Suprapubic skin (tissue), 4 donors: ENCODE results near the gene FABP1. TPM values are rescaled to one million over a fixed set of nuclear protein-coding genes. Genes with fewer than 3 reads are reported as not detected.

Experiments used
- DNase-seq, 2 donors: peaks; one replicate each; pipeline ENCODE4 v3.0.0-alpha.2; 2019; ENCODE audit warnings: low spot score in 2 of 2
- H3K27ac ChIP-seq: fragments of 200-600 bp; sonication (generic); one replicate; pipeline ENCODE4 v1.5.1; 2019
- H3K27me3 ChIP-seq: fragments of 200-600 bp; sonication (generic); one replicate; pipeline ENCODE4 v1.5.1; 2019
- H3K36me3 ChIP-seq: fragments of 200-600 bp; sonication (generic); one replicate; pipeline ENCODE4 v1.5.1; 2019
- H3K4me1 ChIP-seq: fragments of 200-600 bp; sonication (generic); one replicate; pipeline ENCODE4 v1.5.1; 2019
- H3K4me3 ChIP-seq: fragments of 200-600 bp; sonication (generic); one replicate; pipeline ENCODE4 v1.5.1; 2019; ENCODE audit warnings: mild to moderate bottlenecking
- H3K9me3 ChIP-seq: fragments of 200-600 bp; sonication (generic); one replicate; pipeline ENCODE4 v1.5.1; 2019
- CTCF ChIP-seq, 2 donors: fragments of 200-600 bp in 1 of 2; fragments of 450-650 bp in 1 of 2; sonication (generic) in 1 of 2; IDR thresholded peaks; one replicate each; pipeline ENCODE4 v1.5.1; 2016 to 2019; ENCODE audit warnings: antibody characterized with exemption in 2 of 2, mild to moderate bottlenecking in 1 of 2, moderate library complexity in 1 of 2
- EP300 ChIP-seq: sonication (generic); formaldehyde crosslinking; IDR thresholded peaks from one replicate; pipeline ENCODE4 v1.6.1; 2017; ENCODE audit warnings: antibody characterized with exemption
- POLR2A ChIP-seq, 2 donors: fragments of 450-650 bp; IDR thresholded peaks; one replicate each; pipeline ENCODE4 v1.6.1; 2017; ENCODE audit warnings: antibody characterized with exemption in 2 of 2, mild to moderate bottlenecking in 2 of 2, moderate library complexity in 2 of 2
- POLR2AphosphoS5 ChIP-seq, 3 donors: sonication (generic); formaldehyde crosslinking; IDR thresholded peaks; one replicate each; pipeline ENCODE4 v1.6.1; 2017; ENCODE audit warnings: antibody characterized with exemption in 3 of 3
- WGBS: methylation state at CpG from one replicate; pipeline ENCODE4 v1.1.5; 2018; 5-methylcytosine and 5-hydroxymethylcytosine counted together
- total RNA-seq, 4 donors: library from RNA; depleted of rRNA; stranded (reverse); fragments of >200 nt; gene quantifications; one replicate each; pipeline ENCODE4 v1.1.0, GENCODE V29; 2016

Gene FABP1
- total RNA-seq, 4 donors from 2014 or later = 6.8 TPM; not detected in 3

- Histone ChIP-seq H3K36me3 (no peaks in the 10 kb centered on the region), H3K9me3 (no peaks in the 10 kb centered on the region), H3K4me3 (peak overlapping the region; percentile 68), H3K4me1 (peaks cover 9% of the 10 kb centered on the region), H3K27ac (peak overlapping the region; percentile 81), H3K27me3 (no peaks in the 10 kb centered on the region)
- TF ChIP-seq POLR2A (IDR thresholded peaks at IDR 0.05) (no peak), EP300 (no peak), CTCF (IDR thresholded peaks at IDR 0.05) (peak in 1 of 2 donors; percentile 7), POLR2AphosphoS5 (IDR thresholded peaks at IDR 0.05) (no peak)
- 1% methylated on average over 13 of the region's 37 CpGs for WGBS
- DNase-seq = no peak
Measured at GRCh38 chr2:88170472-88170892, 42.6 kb upstream of the FABP1 start.

GRCh38 chr2:88168386-88168785 lies 40.5 kb upstream of the FABP1 start:
- no peaks in the 10 kb centered on the region for H3K27me3 ChIP-seq
- TF ChIP-seq EP300 (no peak), POLR2AphosphoS5 (IDR thresholded peaks at IDR 0.05) (no peak), POLR2A (IDR thresholded peaks at IDR 0.05) (no peak), CTCF (IDR thresholded peaks at IDR 0.05) (no peak)
- no peak for DNase-seq
- H3K4me3 ChIP-seq = no peak overlapping the region
- 77% methylated on average over 7 of the region's 7 CpGs for WGBS
- H3K27ac ChIP-seq = no peak overlapping the region
- H3K9me3 ChIP-seq = no peaks in the 10 kb centered on the region
- H3K4me1 ChIP-seq = peaks cover 9% of the 10 kb centered on the region
- H3K36me3 ChIP-seq = no peaks in the 10 kb centered on the region

- 89% methylated on average over 2 of the region's 2 CpGs for WGBS
- Histone ChIP-seq H3K4me3 (no peak overlapping the region), H3K27me3 (no peaks in the 10 kb centered on the region), H3K36me3 (no peaks in the 10 kb centered on the region), H3K4me1 (peaks cover 9% of the 10 kb centered on the region), H3K27ac (no peak overlapping the region), H3K9me3 (no peaks in the 10 kb centered on the region)
- TF ChIP-seq POLR2A (IDR thresholded peaks at IDR 0.05) = no peak
- TF ChIP-seq EP300 = no peak
- TF ChIP-seq CTCF (IDR thresholded peaks at IDR 0.05) = no peak
- no peak for TF ChIP-seq POLR2AphosphoS5 (IDR thresholded peaks at IDR 0.05)
- no peak for DNase-seq
Measured at GRCh38 chr2:88167740-88168139, 39.9 kb upstream of the FABP1 start.

GRCh38 chr2:88165332-88166003 lies 37.6 kb upstream of the FABP1 start:
- DNase-seq = no peak
- Histone ChIP-seq H3K4me1 (no peaks in the 10 kb centered on the region), H3K27ac (peak overlapping the region; percentile 5), H3K4me3 (no peak overlapping the region), H3K9me3 (no peaks in the 10 kb centered on the region), H3K27me3 (no peaks in the 10 kb centered on the region), H3K36me3 (no peaks in the 10 kb centered on the region)
- 0% methylated on average over 1 of the region's 1 CpG for WGBS
- TF ChIP-seq POLR2AphosphoS5 (IDR thresholded peaks at IDR 0.05) (no peak), EP300 (no peak), CTCF (IDR thresholded peaks at IDR 0.05) (no peak), POLR2A (IDR thresholded peaks at IDR 0.05) (no peak)

- Histone ChIP-seq H3K27ac (no peak overlapping the region), H3K27me3 (no peaks in the 10 kb centered on the region), H3K9me3 (no peaks in the 10 kb centered on the region), H3K4me3 (no peak overlapping the region), H3K4me1 (peaks cover 3% of the 10 kb centered on the region), H3K36me3 (no peaks in the 10 kb centered on the region)
- 72% methylated on average over 11 of the region's 11 CpGs for WGBS
- no peak for DNase-seq
- TF ChIP-seq CTCF (IDR thresholded peaks at IDR 0.05) (no peak), POLR2A (IDR thresholded peaks at IDR 0.05) (no peak), EP300 (no peak), POLR2AphosphoS5 (IDR thresholded peaks at IDR 0.05) (no peak)
Measured at GRCh38 chr2:88161446-88162244, 33.8 kb upstream of the FABP1 start.
